ENCODE results near the gene NHLRC4. TPM values are rescaled to one million over a fixed set of nuclear protein-coding genes. Genes with fewer than 3 reads are reported as not detected.

NHLRC4 gene
- total RNA-seq, 1 experiment from 2014 or later: 0.17 TPM

GRCh38 chr16:565419-566330 lies 1.1 kb upstream of the NHLRC4 start:
- DNase-seq (ENCODE audit: low read depth): no peak

- DNase-seq (ENCODE audit: low read depth): no peak
These were observed 810 bp downstream of the NHLRC4 start for GRCh38 chr16:567373-568256.

GRCh38 chr16:568401-569258 lies 1.8 kb downstream of the NHLRC4 start:
- no peak for DNase-seq (ENCODE audit: low read depth)

GRCh38 chr16:569445-570254 lies 2.8 kb downstream of the NHLRC4 start, which contains the start of gene PIGQ:
Gene PIGQ (plus strand): TSS chr16:569968. CDS start chr16:574075, 4,107 bp downstream.
- peak; percentile 60 for DNase-seq (ENCODE audit: low read depth)

- no peak for DNase-seq (ENCODE audit: low read depth)
These were observed 6.3 kb downstream of the NHLRC4 start for GRCh38 chr16:572865-573650.

GRCh38 chr16:574021-574760 lies 7.4 kb downstream of the NHLRC4 start:
- no peak for DNase-seq (ENCODE audit: low read depth)

- no peak for DNase-seq (ENCODE audit: low read depth)
These were observed 8.8 kb downstream of the NHLRC4 start for GRCh38 chr16:575354-576196.

GRCh38 chr16:576197-576822 lies 9.5 kb downstream of the NHLRC4 start:
- no peak for DNase-seq (ENCODE audit: low read depth)

GRCh38 chr16:576823-577201 lies 10.0 kb downstream of the NHLRC4 start:
- no peak for DNase-seq (ENCODE audit: low read depth)

GRCh38 chr16:577796-578195 lies 11.0 kb downstream of the NHLRC4 start:
- no peak for DNase-seq (ENCODE audit: low read depth)

GRCh38 chr16:578232-578869 lies 11.5 kb downstream of the NHLRC4 start:
- DNase-seq (ENCODE audit: low read depth): no peak

- DNase-seq (ENCODE audit: low read depth): peak; percentile 78
These were observed 12.1 kb downstream of the NHLRC4 start for GRCh38 chr16:578870-579405.

- no peak for DNase-seq (ENCODE audit: low read depth)
These were observed 13.5 kb downstream of the NHLRC4 start for GRCh38 chr16:580141-580945.

- DNase-seq (ENCODE audit: low read depth): no peak
These were observed 14.2 kb downstream of the NHLRC4 start for GRCh38 chr16:580946-581498.

GRCh38 chr16:582218-582613 lies 15.4 kb downstream of the NHLRC4 start:
- no peak for DNase-seq (ENCODE audit: low read depth)
